ENCODE data around the gene F7.

F7 gene

GRCh38 chr13:113139577-113139976 lies 34.0 kb downstream of the F7 start:
- no peaks in the 10 kb centered on the region for H3K36me3 ChIP-seq (ENCODE audit: control insufficient read depth, low read length)
- no peak overlapping the region for H3K27ac ChIP-seq (ENCODE audit: low read depth, low read length)
- H3K27me3 ChIP-seq (ENCODE audit: control insufficient read depth, low read length) = peaks cover 3% of the 10 kb centered on the region; the same call in 1 of the 2 replicates
- H3K79me2 ChIP-seq (ENCODE audit: control insufficient read depth, low read length) = no peaks in the 10 kb centered on the region
- H3K9me3 ChIP-seq (ENCODE audit: control insufficient read depth, insufficient read depth, low read length) = no peaks in the 10 kb centered on the region
- H3K4me3 ChIP-seq (ENCODE audit: low read length) = no peak overlapping the region
- no peaks in the 10 kb centered on the region for H4K20me1 ChIP-seq (ENCODE audit: control insufficient read depth, insufficient read depth, low read depth, low read length)
- no peaks in the 10 kb centered on the region for H3K9me2 ChIP-seq (replicated peaks; ENCODE audit: control insufficient read depth, low read length)
- no peaks in the 10 kb centered on the region for H3F3A ChIP-seq (ENCODE audit: control insufficient read depth, insufficient read depth)
- H3K4me2 ChIP-seq (ENCODE audit: low read length) = no peak overlapping the region
- no peaks in the 10 kb centered on the region for H3K4me1 ChIP-seq (ENCODE audit: control insufficient read depth, low read length)
- TF ChIP-seq CTCF (IDR thresholded peaks at IDR 0.05; ENCODE audit: low read depth, low read length, poor library complexity, severe bottlenecking) = no peak
- no peak for TF ChIP-seq EZH2phosphoT487 (IDR thresholded peaks at IDR 0.05; ENCODE audit: borderline replicate concordance, low read length)

- Histone ChIP-seq H3K9me2 (replicated peaks; ENCODE audit: control insufficient read depth, low read length) (no peaks in the 10 kb centered on the region), H3K4me1 (ENCODE audit: control insufficient read depth, low read length) (no peaks in the 10 kb centered on the region), H3K36me3 (ENCODE audit: control insufficient read depth, low read length) (no peaks in the 10 kb centered on the region), H3K27me3 (ENCODE audit: control insufficient read depth, low read length) (peaks cover 3% of the 10 kb centered on the region; the same call in 1 of the 2 replicates), H3K79me2 (ENCODE audit: control insufficient read depth, low read length) (no peaks in the 10 kb centered on the region), H3F3A (ENCODE audit: control insufficient read depth, insufficient read depth) (no peaks in the 10 kb centered on the region), H3K27ac (ENCODE audit: low read depth, low read length) (no peak overlapping the region), H3K4me3 (ENCODE audit: low read length) (no peak overlapping the region), H4K20me1 (ENCODE audit: control insufficient read depth, insufficient read depth, low read depth, low read length) (no peaks in the 10 kb centered on the region), H3K9me3 (ENCODE audit: control insufficient read depth, insufficient read depth, low read length) (no peaks in the 10 kb centered on the region), H3K4me2 (ENCODE audit: low read length) (no peak overlapping the region)
- TF ChIP-seq EZH2phosphoT487 (IDR thresholded peaks at IDR 0.05; ENCODE audit: borderline replicate concordance, low read length) (no peak), CTCF (IDR thresholded peaks at IDR 0.05; ENCODE audit: low read depth, low read length, poor library complexity, severe bottlenecking) (no peak)
Measured at GRCh38 chr13:113140677-113141600, 35.3 kb downstream of the F7 start.

- TF ChIP-seq CTCF (IDR thresholded peaks at IDR 0.05; ENCODE audit: low read depth, low read length, poor library complexity, severe bottlenecking) (no peak), EZH2phosphoT487 (IDR thresholded peaks at IDR 0.05; ENCODE audit: borderline replicate concordance, low read length) (no peak)
- Histone ChIP-seq H3K79me2 (ENCODE audit: control insufficient read depth, low read length) (no peaks in the 10 kb centered on the region), H3F3A (ENCODE audit: control insufficient read depth, insufficient read depth) (no peaks in the 10 kb centered on the region), H3K4me1 (ENCODE audit: control insufficient read depth, low read length) (no peaks in the 10 kb centered on the region), H3K4me2 (ENCODE audit: low read length) (no peak overlapping the region), H3K4me3 (ENCODE audit: low read length) (no peak overlapping the region), H3K27me3 (ENCODE audit: control insufficient read depth, low read length) (peaks cover 3% of the 10 kb centered on the region; the same call in 1 of the 2 replicates), H3K9me2 (replicated peaks; ENCODE audit: control insufficient read depth, low read length) (no peaks in the 10 kb centered on the region), H3K36me3 (ENCODE audit: control insufficient read depth, low read length) (no peaks in the 10 kb centered on the region), H3K9me3 (ENCODE audit: control insufficient read depth, insufficient read depth, low read length) (no peaks in the 10 kb centered on the region), H3K27ac (ENCODE audit: low read depth, low read length) (no peak overlapping the region), H4K20me1 (ENCODE audit: control insufficient read depth, insufficient read depth, low read depth, low read length) (no peaks in the 10 kb centered on the region)
Measured at GRCh38 chr13:113141601-113141970, 36.0 kb downstream of the F7 start.

Measured in DOHH2 (cell line).